ENCODE data around the gene SETD7.

The SETD7 gene

DNA sequence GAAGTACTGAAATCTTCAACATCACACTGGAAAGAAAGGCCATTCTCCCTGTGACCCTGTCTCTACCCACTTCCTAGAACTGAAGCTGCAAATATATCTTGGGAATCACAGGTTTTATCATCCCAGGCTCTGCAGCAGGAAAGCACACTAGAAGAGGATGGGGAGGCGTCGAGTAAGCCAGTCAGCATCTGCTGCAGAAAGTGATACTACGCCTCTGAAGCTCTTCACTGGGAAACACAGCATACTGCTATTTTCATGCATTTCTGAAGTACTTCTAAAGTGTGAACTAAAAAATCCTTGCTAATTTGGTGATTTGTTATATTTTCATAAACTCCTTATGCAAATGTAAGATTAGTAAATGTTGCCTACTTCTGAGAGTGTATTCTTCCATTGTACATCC is 73.0 kb downstream of the SETD7 start:
- TF ChIP-seq, protein P1, sequence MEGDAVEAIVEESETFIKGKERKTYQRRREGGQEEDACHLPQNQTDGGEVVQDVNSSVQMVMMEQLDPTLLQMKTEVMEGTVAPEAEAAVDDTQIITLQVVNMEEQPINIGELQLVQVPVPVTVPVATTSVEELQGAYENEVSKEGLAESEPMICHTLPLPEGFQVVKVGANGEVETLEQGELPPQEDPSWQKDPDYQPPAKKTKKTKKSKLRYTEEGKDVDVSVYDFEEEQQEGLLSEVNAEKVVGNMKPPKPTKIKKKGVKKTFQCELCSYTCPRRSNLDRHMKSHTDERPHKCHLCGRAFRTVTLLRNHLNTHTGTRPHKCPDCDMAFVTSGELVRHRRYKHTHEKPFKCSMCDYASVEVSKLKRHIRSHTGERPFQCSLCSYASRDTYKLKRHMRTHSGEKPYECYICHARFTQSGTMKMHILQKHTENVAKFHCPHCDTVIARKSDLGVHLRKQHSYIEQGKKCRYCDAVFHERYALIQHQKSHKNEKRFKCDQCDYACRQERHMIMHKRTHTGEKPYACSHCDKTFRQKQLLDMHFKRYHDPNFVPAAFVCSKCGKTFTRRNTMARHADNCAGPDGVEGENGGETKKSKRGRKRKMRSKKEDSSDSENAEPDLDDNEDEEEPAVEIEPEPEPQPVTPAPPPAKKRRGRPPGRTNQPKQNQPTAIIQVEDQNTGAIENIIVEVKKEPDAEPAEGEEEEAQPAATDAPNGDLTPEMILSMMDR (IDR thresholded peaks at IDR 0.05), result no peak

DNA sequence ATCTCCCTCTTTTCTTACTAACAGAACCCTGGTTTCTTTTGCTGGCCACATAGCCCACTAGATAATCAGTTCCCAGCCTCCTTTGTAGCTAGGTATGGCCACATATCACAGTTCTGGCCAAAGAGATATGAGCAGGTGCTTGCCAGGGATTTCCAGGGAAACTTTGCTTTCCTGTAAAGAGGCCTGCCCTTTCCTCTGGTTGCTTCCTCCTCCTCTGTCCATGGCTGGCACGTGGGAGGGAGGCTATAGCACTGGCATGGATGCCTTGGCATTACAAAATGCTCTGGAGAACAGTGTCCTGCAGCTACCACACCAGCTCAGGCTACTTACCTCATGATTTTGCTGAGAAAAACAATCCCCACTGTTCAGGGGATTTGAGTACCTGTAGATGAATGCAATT is 74.6 kb downstream of the SETD7 start:
- TF ChIP-seq, protein P1 (IDR thresholded peaks at IDR 0.05), result no peak

DNA sequence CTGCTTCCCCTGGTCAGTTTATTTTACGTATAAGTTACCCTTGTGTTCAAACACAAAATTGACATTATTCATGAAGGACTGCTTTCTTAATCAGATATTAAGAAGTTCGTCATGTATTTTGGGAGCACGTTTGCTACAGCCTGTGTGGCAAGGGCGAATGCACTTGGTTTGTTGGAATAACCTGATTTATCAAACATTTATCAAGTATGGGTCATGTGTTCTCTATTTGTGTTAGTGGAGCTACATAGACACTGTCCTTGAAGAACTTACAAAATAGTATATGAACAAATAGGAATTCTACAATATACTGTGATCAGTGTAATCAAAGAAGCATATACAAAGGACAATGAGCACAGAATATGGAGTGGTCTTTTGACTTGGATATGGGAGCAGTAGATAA is 79.7 kb downstream of the SETD7 start:
- TF ChIP-seq, protein P1 (IDR thresholded peaks at IDR 0.05), result no peak

GRCh38 chr4:139472852-139473251 is 83.2 kb downstream of the SETD7 start:
- TF ChIP-seq, protein P1 (IDR thresholded peaks at IDR 0.05), result no peak

- TF ChIP-seq, protein P1 (IDR thresholded peaks at IDR 0.05), result no peak
Observed at GRCh38 chr4:139470997-139471665, 84.9 kb downstream of the SETD7 start.

DNA sequence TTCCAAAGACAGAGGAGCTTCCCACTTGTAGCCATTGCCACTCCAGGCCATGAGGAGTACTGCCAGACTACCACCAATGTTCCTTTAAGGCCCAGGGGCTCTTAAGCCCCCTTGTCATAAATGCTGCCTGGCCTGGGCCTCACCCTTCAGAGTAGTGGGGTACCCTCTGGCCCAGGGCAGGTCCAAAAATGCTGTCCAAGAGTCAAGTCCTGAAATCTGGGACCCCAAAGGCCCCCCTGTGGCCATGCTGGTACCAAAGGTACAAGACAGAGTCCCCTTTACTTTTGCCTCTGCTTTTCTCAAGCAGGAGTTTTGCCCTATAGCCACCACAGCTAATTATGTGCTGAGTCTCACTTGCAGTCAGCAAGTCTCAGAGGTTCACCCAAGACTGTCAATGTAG is 85.7 kb downstream of the SETD7 start:
- TF ChIP-seq, protein P1 (IDR thresholded peaks at IDR 0.05), result no peak

- TF ChIP-seq, protein P1 (IDR thresholded peaks at IDR 0.05), result no peak
Observed at GRCh38 chr4:139469869-139470268, 86.2 kb downstream of the SETD7 start.

GRCh38 chr4:139469216-139469615 is 86.8 kb downstream of the SETD7 start:
- TF ChIP-seq, protein P1 (IDR thresholded peaks at IDR 0.05), result no peak

Data from LNCAP (cell line).